GM12878 (cell line): ENCODE measurements around the gene TRAF2.

ENCODE experiments used
- ATF2 ChIP-seq: IDR thresholded peaks from 2 replicates; pipeline ENCODE4 v1.6.1; 2012; ENCODE audit warnings: low read length, inconsistent platforms
- ATF3 ChIP-seq: IDR thresholded peaks from 2 replicates; pipeline ENCODE4 v1.6.1; 2011; ENCODE audit warnings: low read depth, mild to moderate bottlenecking, low read length, moderate library complexity, borderline replicate concordance; ENCODE audit errors: extremely low read depth
- CREB1 ChIP-seq: IDR thresholded peaks from 2 replicates; pipeline ENCODE4 v1.6.1; 2012; ENCODE audit warnings: low read depth, mild to moderate bottlenecking, inconsistent platforms
- GABPA ChIP-seq: IDR thresholded peaks from 2 replicates; pipeline ENCODE4 v1.6.1; 2014; ENCODE audit warnings: antibody characterized with exemption, low read depth, mild to moderate bottlenecking, inconsistent platforms
- KAT2A ChIP-seq: conservative IDR thresholded peaks from 2 replicates; pipeline ENCODE4 v1.6.1; 2011; ENCODE audit warnings: low read depth, low read length; ENCODE audit not compliant: control insufficient read depth
- RAD21 ChIP-seq: IDR thresholded peaks from 2 replicates; pipeline ENCODE4 v1.6.1; 2011; ENCODE audit warnings: mild to moderate bottlenecking, low read depth, low read length, moderate library complexity; ENCODE audit not compliant: insufficient read depth
- SMC3 ChIP-seq: IDR thresholded peaks from 2 replicates; pipeline ENCODE4 v1.6.1; 2011; ENCODE audit warnings: low read length, improper control_type of control experiment, borderline replicate concordance
- STAT3 ChIP-seq: IDR thresholded peaks from 2 replicates; pipeline ENCODE4 v1.6.1; 2011; ENCODE audit warnings: low read depth, low read length, improper control_type of control experiment
- TAF1 ChIP-seq: IDR thresholded peaks from 2 replicates; pipeline ENCODE4 v1.6.1; 2011; ENCODE audit warnings: mild to moderate bottlenecking, low read depth, low read length, borderline replicate concordance
- ZBED1 ChIP-seq: IDR thresholded peaks from 2 replicates; pipeline ENCODE4 v1.6.1; 2016; ENCODE audit warnings: borderline replicate concordance
- ZNF217 ChIP-seq: fragments of 450-650 bp; IDR thresholded peaks from 2 replicates; pipeline ENCODE4 v1.6.1; 2017; ENCODE audit warnings: antibody characterized with exemption, mild to moderate bottlenecking
- TF ChIP-seq, protein P1 (sequence below), 3 experiments: IDR thresholded peaks in 2 of 3; conservative IDR thresholded peaks in 1 of 3; 2 replicates each; pipeline ENCODE4 v1.5.1; 2011; ENCODE audit warnings: low read depth in 3 of 3, low read length in 3 of 3, mild to moderate bottlenecking in 3 of 3, control low read depth in 2 of 3, moderate library complexity in 2 of 3, inconsistent platforms in 1 of 3, mixed read lengths in 1 of 3; ENCODE audit not compliant: control insufficient read depth in 2 of 3, insufficient read depth in 1 of 3; ENCODE audit errors: extremely low read depth in 1 of 3
- TF ChIP-seq, protein P2 (sequence below): IDR thresholded peaks from 2 replicates; pipeline ENCODE4 v1.6.1; 2012; ENCODE audit warnings: low read depth, low read length, improper control_type of control experiment
- TF ChIP-seq, protein P3 (sequence below): IDR thresholded peaks from 2 replicates; pipeline ENCODE4 v1.6.1; 2012; ENCODE audit warnings: mild to moderate bottlenecking, low read depth, low read length

DNA sequence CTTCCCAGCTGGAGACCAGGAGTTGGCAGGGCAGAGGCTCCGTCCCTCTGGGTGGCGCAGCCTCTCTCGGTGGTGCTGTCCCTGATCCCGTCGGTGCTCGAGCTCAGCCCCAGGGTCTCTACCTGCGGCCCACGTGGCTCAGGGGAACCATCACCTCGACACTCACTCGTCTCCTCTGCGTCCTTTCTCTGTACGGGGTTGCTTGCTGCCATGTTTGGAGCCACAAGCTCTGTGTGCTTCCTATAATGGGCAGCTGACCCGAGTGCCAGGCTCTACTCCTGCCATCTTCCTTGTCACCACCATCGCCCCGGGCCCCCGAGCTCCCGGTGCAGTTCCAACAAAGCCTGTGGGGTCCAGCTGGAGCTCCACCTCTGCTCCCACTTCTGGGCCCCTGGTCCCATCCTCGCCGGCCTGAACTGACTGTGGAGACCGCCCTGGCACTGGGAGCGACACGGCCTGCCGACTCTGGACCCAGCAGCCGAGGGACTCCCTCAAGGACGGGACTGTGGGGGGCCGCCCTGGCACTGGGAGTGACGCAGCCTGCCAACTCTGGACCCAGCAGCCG is 53.2 kb downstream of the TRAF2 start:
- TF ChIP-seq, protein P1, sequence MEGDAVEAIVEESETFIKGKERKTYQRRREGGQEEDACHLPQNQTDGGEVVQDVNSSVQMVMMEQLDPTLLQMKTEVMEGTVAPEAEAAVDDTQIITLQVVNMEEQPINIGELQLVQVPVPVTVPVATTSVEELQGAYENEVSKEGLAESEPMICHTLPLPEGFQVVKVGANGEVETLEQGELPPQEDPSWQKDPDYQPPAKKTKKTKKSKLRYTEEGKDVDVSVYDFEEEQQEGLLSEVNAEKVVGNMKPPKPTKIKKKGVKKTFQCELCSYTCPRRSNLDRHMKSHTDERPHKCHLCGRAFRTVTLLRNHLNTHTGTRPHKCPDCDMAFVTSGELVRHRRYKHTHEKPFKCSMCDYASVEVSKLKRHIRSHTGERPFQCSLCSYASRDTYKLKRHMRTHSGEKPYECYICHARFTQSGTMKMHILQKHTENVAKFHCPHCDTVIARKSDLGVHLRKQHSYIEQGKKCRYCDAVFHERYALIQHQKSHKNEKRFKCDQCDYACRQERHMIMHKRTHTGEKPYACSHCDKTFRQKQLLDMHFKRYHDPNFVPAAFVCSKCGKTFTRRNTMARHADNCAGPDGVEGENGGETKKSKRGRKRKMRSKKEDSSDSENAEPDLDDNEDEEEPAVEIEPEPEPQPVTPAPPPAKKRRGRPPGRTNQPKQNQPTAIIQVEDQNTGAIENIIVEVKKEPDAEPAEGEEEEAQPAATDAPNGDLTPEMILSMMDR (IDR thresholded peaks at IDR 0.05 in 2 of 3, conservative IDR thresholded peaks at IDR 0.05 in 1 of 3; ENCODE audit: control insufficient read depth in 2 of 3, extremely low read depth in 1 of 3, insufficient read depth in 1 of 3, low read depth in 3 of 3, low read length in 3 of 3) = no peak
- TF ChIP-seq RAD21 (no peak), STAT3 (no peak), SMC3 (no peak), ZNF217 (no peak), ZBED1 (no peak), ATF2 (no peak), TAF1 (no peak), GABPA (no peak), CREB1 (no peak), ATF3 (no peak), KAT2A (no peak)
- TF ChIP-seq, protein P2, sequence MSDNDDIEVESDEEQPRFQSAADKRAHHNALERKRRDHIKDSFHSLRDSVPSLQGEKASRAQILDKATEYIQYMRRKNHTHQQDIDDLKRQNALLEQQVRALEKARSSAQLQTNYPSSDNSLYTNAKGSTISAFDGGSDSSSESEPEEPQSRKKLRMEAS = no peak
- TF ChIP-seq, protein P3, sequence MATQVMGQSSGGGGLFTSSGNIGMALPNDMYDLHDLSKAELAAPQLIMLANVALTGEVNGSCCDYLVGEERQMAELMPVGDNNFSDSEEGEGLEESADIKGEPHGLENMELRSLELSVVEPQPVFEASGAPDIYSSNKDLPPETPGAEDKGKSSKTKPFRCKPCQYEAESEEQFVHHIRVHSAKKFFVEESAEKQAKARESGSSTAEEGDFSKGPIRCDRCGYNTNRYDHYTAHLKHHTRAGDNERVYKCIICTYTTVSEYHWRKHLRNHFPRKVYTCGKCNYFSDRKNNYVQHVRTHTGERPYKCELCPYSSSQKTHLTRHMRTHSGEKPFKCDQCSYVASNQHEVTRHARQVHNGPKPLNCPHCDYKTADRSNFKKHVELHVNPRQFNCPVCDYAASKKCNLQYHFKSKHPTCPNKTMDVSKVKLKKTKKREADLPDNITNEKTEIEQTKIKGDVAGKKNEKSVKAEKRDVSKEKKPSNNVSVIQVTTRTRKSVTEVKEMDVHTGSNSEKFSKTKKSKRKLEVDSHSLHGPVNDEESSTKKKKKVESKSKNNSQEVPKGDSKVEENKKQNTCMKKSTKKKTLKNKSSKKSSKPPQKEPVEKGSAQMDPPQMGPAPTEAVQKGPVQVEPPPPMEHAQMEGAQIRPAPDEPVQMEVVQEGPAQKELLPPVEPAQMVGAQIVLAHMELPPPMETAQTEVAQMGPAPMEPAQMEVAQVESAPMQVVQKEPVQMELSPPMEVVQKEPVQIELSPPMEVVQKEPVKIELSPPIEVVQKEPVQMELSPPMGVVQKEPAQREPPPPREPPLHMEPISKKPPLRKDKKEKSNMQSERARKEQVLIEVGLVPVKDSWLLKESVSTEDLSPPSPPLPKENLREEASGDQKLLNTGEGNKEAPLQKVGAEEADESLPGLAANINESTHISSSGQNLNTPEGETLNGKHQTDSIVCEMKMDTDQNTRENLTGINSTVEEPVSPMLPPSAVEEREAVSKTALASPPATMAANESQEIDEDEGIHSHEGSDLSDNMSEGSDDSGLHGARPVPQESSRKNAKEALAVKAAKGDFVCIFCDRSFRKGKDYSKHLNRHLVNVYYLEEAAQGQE = no peak
